GM23248 (cell line): ENCODE measurements around the gene ARHGAP4. TPM values are rescaled to one million over a fixed set of nuclear protein-coding genes. Genes with fewer than 3 reads are reported as not detected.

Experiments used
- DNase-seq: peaks from one replicate; pipeline ENCODE4 v3.0.0-alpha.2; 2015
- H2AFZ ChIP-seq: fragments of 200-600 bp; sonication (generic); 2 replicates; pipeline ENCODE4 v1.6.1; 2016; ENCODE audit warnings: antibody characterized with exemption
- H3F3A ChIP-seq: fragments of 200-600 bp; sonication (generic); 2 replicates; pipeline ENCODE4 v1.6.1; 2016; ENCODE audit warnings: mild to moderate bottlenecking, antibody characterized with exemption, mixed run types; ENCODE audit not compliant: insufficient read depth
- H3K27ac ChIP-seq: fragments of 200-600 bp; sonication (generic); 2 replicates; pipeline ENCODE4 v1.5.1; 2016; ENCODE audit warnings: mild to moderate bottlenecking
- H3K27me3 ChIP-seq: fragments of 200-600 bp; sonication (generic); replicated peaks from 2 replicates; pipeline ENCODE4 v1.6.1; 2016; ENCODE audit warnings: mild to moderate bottlenecking; ENCODE audit not compliant: insufficient read depth
- H3K36me3 ChIP-seq: fragments of 200-600 bp; sonication (generic); 2 replicates; pipeline ENCODE4 v1.6.1; 2016; ENCODE audit warnings: low read depth, mild to moderate bottlenecking
- H3K4me1 ChIP-seq: fragments of 200-600 bp; sonication (generic); 2 replicates; pipeline ENCODE4 v1.6.1; 2016; ENCODE audit warnings: mild to moderate bottlenecking; ENCODE audit not compliant: insufficient read depth
- H3K4me2 ChIP-seq: fragments of 200-600 bp; sonication (generic); one replicate; pipeline ENCODE4 v1.6.1; 2016; ENCODE audit warnings: mild to moderate bottlenecking; ENCODE audit not compliant: unreplicated experiment
- H3K4me3 ChIP-seq: fragments of 200-600 bp; sonication (generic); 2 replicates; pipeline ENCODE4 v1.5.1; 2016; ENCODE audit warnings: mild to moderate bottlenecking
- H3K79me2 ChIP-seq: fragments of 200-600 bp; sonication (generic); 2 replicates; pipeline ENCODE4 v1.6.1; 2016; ENCODE audit warnings: mild to moderate bottlenecking; ENCODE audit not compliant: insufficient read depth
- H3K9ac ChIP-seq: fragments of 200-600 bp; sonication (generic); 2 replicates; pipeline ENCODE4 v1.6.1; 2016; ENCODE audit warnings: mild to moderate bottlenecking
- H3K9me2 ChIP-seq: fragments of 200-600 bp; sonication (generic); 2 replicates; pipeline ENCODE4 v1.6.1; 2016; ENCODE audit warnings: mixed run types, mild to moderate bottlenecking, moderate library complexity; ENCODE audit not compliant: insufficient read depth
- H3K9me3 ChIP-seq: fragments of 200-600 bp; sonication (generic); one replicate; pipeline ENCODE4 v1.6.1; 2017; ENCODE audit warnings: low read depth
- H4K20me1 ChIP-seq: fragments of 200-600 bp; sonication (generic); 2 replicates; pipeline ENCODE4 v1.6.0; 2016; ENCODE audit not compliant: insufficient read depth
- EZH2 ChIP-seq: fragments of 200-600 bp; sonication (generic); IDR thresholded peaks from 2 replicates; pipeline ENCODE4 v1.6.1; 2018; ENCODE audit warnings: antibody characterized with exemption, mild to moderate bottlenecking; ENCODE audit not compliant: insufficient read depth, poor library complexity, severe bottlenecking
- EZH2phosphoT487 ChIP-seq: fragments of 200-600 bp; sonication (generic); IDR thresholded peaks from 2 replicates; pipeline ENCODE4 v1.6.1; 2018; ENCODE audit warnings: antibody characterized with exemption, moderate library complexity, mild to moderate bottlenecking, low read depth; ENCODE audit not compliant: insufficient read depth
- WGBS, 2 experiments: methylation state at CpG; one replicate each; pipeline ENCODE4 v1.1.6; 2015 to 2017; ENCODE audit warnings: low lambda C conversion rate in 2 of 2, low coverage in 1 of 2; ENCODE audit errors: missing lambda C conversion rate in 2 of 2; 5-methylcytosine and 5-hydroxymethylcytosine counted together
- in situ Hi-C: fragments of 300-500 bp; cut with MboI; formaldehyde crosslinking; loops from 2 replicates; pipeline ENCODE4 v1.15.0; 2020
- polyA plus RNA-seq: library from polyadenylated mRNA; unstranded; fragments of >200 nt; fragmentation: Nextera tagmentation; extraction: Ambion mirVana; gene quantifications from 2 replicates; pipeline ENCODE4 v1.2.1, GENCODE V29; 2016
- total RNA-seq: library from RNA; depleted of rRNA; stranded (reverse); fragments of >200 nt; shearing (Covaris generic); gene quantifications from 2 replicates; pipeline ENCODE4 v1.2.3, GENCODE V29; 2014

ARHGAP4 gene
- total and polyA plus RNA-seq, 2 experiments from 2014 or later = 0.45 to 2.8 TPM

DNA sequence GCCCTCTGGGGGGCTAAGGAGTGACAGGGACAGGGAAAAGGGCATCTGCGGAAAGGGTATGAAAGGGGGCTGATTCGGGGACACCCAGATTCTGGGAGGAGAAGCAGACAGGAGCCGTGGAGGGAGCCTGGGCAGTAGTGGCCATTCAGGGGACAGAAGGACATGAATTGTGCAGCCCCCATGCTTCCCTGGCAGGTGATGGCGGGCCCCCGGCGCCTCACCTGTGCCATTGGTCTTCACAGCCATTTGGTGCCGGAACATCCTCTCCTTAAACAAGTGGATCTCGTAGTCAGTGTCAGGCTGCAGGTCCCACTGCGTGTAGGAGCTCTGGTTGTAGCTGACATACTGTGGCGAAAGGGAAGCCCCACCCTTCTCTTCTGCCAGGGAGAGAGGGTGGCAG lies 62.0 kb downstream of the ARHGAP4 start:
- TF ChIP-seq EZH2phosphoT487 (no peak), EZH2 (no peak)

GRCh38 chrX:153863251-153863991 lies 62.6 kb downstream of the ARHGAP4 start:
- Histone ChIP-seq H3K9ac (no peak overlapping the region), H3K4me1 (no peaks in the 10 kb centered on the region), H3K79me2 (no peaks in the 10 kb centered on the region), H3K27me3 (no peaks in the 10 kb centered on the region), H3K9me3 (no peaks in the 10 kb centered on the region), H3F3A (no peaks in the 10 kb centered on the region), H3K9me2 (no peaks in the 10 kb centered on the region), H2AFZ (no peak overlapping the region), H3K36me3 (no peaks in the 10 kb centered on the region), H3K4me3 (no peak overlapping the region), H3K4me2 (no peak overlapping the region), H4K20me1 (no peaks in the 10 kb centered on the region), H3K27ac (no peak overlapping the region)
- WGBS, 2 experiments = 56 to 87% methylated on average over 5 to 26 of the region's 28 CpGs
- no peak for DNase-seq
- in situ Hi-C loops = no loop called here
- no peak for TF ChIP-seq EZH2

More for the DNA sequence above, 62.0 kb downstream of the ARHGAP4 start:
- no peaks in the 10 kb centered on the region for H3K79me2 ChIP-seq
- in situ Hi-C loops = no loop called here
- H3K9me3 ChIP-seq = no peaks in the 10 kb centered on the region
- H3K9me2 ChIP-seq = no peaks in the 10 kb centered on the region
- H3K27ac ChIP-seq = no peak overlapping the region
- no peaks in the 10 kb centered on the region for H4K20me1 ChIP-seq
- no peak overlapping the region for H2AFZ ChIP-seq
- no peaks in the 10 kb centered on the region for H3K4me1 ChIP-seq
- 77% methylated on average over 5 to 6 of the region's 10 CpGs for WGBS, 2 experiments
- DNase-seq = no peak
- no peak overlapping the region for H3K9ac ChIP-seq
- no peak overlapping the region for H3K4me2 ChIP-seq
- no peaks in the 10 kb centered on the region for H3F3A ChIP-seq
- H3K4me3 ChIP-seq = no peak overlapping the region
- no peaks in the 10 kb centered on the region for H3K36me3 ChIP-seq
- H3K27me3 ChIP-seq = no peaks in the 10 kb centered on the region

GRCh38 chrX:153862369-153863250 lies 63.5 kb downstream of the ARHGAP4 start:
- Histone ChIP-seq H3K4me1 (no peaks in the 10 kb centered on the region), H4K20me1 (no peaks in the 10 kb centered on the region), H3K27ac (no peak overlapping the region), H3K9ac (no peak overlapping the region), H3K9me2 (no peaks in the 10 kb centered on the region), H2AFZ (no peak overlapping the region), H3F3A (no peaks in the 10 kb centered on the region), H3K4me2 (no peak overlapping the region), H3K27me3 (no peaks in the 10 kb centered on the region), H3K4me3 (no peak overlapping the region), H3K36me3 (no peaks in the 10 kb centered on the region), H3K79me2 (no peaks in the 10 kb centered on the region), H3K9me3 (no peaks in the 10 kb centered on the region)
- 45 to 46% methylated on average over 18 to 19 of the region's 22 CpGs for WGBS, 2 experiments
- no peak for TF ChIP-seq EZH2
- TF ChIP-seq EZH2phosphoT487 = no peak
- in situ Hi-C loops = no loop called here
- no peak for DNase-seq

DNA sequence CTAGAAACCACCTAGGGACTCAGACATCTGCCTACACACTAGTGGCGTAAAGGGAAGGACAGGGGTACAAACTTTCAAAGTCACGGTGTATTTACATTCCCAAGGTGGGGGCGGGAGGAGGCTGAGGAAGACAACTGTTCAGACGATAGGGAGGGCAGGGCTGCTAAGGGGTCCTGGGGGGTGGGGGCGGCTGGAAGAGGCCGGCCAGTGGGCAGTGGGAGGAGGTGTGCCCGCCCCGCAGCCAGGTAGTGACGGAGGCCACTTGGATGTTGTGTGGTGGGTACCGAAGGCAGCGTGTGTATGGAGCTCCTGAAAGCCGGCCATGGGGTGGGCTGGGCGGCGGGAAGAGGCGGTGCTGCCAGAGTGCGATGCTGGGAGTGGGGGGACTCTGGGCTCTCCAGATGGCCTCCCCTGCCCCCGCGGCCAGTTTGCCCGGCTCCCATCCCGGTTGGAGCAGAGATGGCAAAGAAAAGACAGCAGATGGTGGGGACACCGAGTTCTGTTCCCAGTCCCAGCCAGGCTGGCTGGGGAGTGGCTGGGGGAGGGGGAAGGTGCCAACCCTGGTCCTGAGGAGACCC lies 64.2 kb downstream of the ARHGAP4 start:
- H3K9me2 ChIP-seq = no peaks in the 10 kb centered on the region
- in situ Hi-C loops = no loop called here
- no peaks in the 10 kb centered on the region for H3F3A ChIP-seq
- no peaks in the 10 kb centered on the region for H3K4me1 ChIP-seq
- no peak for DNase-seq
- H3K27me3 ChIP-seq = no peaks in the 10 kb centered on the region
- H3K36me3 ChIP-seq = no peaks in the 10 kb centered on the region
- TF ChIP-seq EZH2phosphoT487 (no peak), EZH2 (no peak)
- no peaks in the 10 kb centered on the region for H4K20me1 ChIP-seq
- H3K4me3 ChIP-seq = no peak overlapping the region
- no peaks in the 10 kb centered on the region for H3K9me3 ChIP-seq
- H3K4me2 ChIP-seq = no peak overlapping the region
- H3K27ac ChIP-seq = no peak overlapping the region
- 67 to 91% methylated on average over 6 to 20 of the region's 21 CpGs for WGBS, 2 experiments
- H2AFZ ChIP-seq = no peak overlapping the region
- H3K9ac ChIP-seq = no peak overlapping the region
- no peaks in the 10 kb centered on the region for H3K79me2 ChIP-seq
